Colonic mucosa (tissue), 4 donors: ENCODE results near the gene SLIT3. TPM values are rescaled to one million over a fixed set of nuclear protein-coding genes. Genes with fewer than 3 reads are reported as not detected.

ENCODE experiments used
- DNase-seq: peaks from one replicate; pipeline ENCODE4 v3.0.0-alpha.2; 2020
- H3K27ac ChIP-seq: fragments of 200-600 bp; one replicate; pipeline ENCODE4 v1.8.0; 2021
- H3K27me3 ChIP-seq: fragments of 200-600 bp; one replicate; pipeline ENCODE4 v1.8.0; 2021
- H3K36me3 ChIP-seq: fragments of 200-600 bp; one replicate; pipeline ENCODE4 v1.8.0; 2021
- H3K4me1 ChIP-seq: fragments of 200-600 bp; one replicate; pipeline ENCODE4 v1.8.0; 2021; ENCODE audit warnings: mild to moderate bottlenecking
- H3K4me3 ChIP-seq: fragments of 200-600 bp; one replicate; pipeline ENCODE4 v1.8.0; 2021
- H3K9ac ChIP-seq, 2 donors: one replicate each; pipeline ENCODE4 v1.7.0; 2013; ENCODE audit warnings: control low read depth in 2 of 2, low read depth in 2 of 2, low read length in 2 of 2
- H3K9me3 ChIP-seq: fragments of 200-600 bp; one replicate; pipeline ENCODE4 v1.8.0; 2021
- CTCF ChIP-seq: fragments of 200-600 bp; IDR thresholded peaks from one replicate; pipeline ENCODE4 v1.8.0; 2022; ENCODE audit warnings: antibody characterized with exemption, mild to moderate bottlenecking
- intact Hi-C: fragments of 100-400 bp; cut with DNase I; formaldehyde crosslinking; loops from one replicate; pipeline ENCODE4 v1.14.1; 2022
- total RNA-seq, 2 donors: library from RNA; stranded (reverse); fragmentation: NEBNext Ultra II Directional in 1 of 2; extraction: Animal tissue kit (Norgen Biotek cat#: 25700) in 1 of 2; gene quantifications; one replicate each; pipeline ENCODE4 v1.2.1, GENCODE V29; 2021
- donor health status: healthy.
- donor health status: DM: no; HTN: no; CAD: no.
- donor health status: DM: no; HTN: no; CAD: no.

The SLIT3 gene
- total RNA-seq, 2 donors from 2014 or later: 3.4 to 7.6 TPM

DNA sequence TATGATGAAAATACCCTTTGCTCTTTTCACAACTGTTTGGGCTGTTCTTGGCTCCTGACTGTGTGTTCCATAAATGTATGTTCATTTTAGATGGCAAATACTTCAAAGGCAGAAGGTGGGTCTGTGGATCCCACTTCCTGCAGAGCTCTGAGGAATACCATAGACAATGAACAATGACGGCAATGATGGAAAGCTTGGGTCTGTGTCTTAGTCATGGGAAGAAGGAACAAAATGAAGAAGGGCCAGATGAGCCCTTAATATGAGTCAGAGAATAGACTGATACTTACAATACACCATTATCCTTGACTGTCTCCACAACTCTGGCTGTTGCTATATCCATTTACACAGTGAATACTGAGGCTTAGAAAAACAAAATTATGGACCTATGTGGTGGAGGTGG, 126.0 kb downstream of the SLIT3 start:
- TF ChIP-seq CTCF: no peak
- intact Hi-C loops: no loop called here
- no peak overlapping the region for H3K9ac ChIP-seq
- no peak for DNase-seq
- H3K4me3 ChIP-seq: no peak overlapping the region
- H3K27ac ChIP-seq: no peak overlapping the region
- H3K9me3 ChIP-seq: no peaks in the 10 kb centered on the region
- H3K27me3 ChIP-seq: no peaks in the 10 kb centered on the region
- no peaks in the 10 kb centered on the region for H3K36me3 ChIP-seq
- no peaks in the 10 kb centered on the region for H3K4me1 ChIP-seq

GRCh38 chr5:169173372-169173771, 127.6 kb downstream of the SLIT3 start:
- intact Hi-C loops: no loop called here
- no peaks in the 10 kb centered on the region for H3K9me3 ChIP-seq
- no peaks in the 10 kb centered on the region for H3K4me1 ChIP-seq
- no peaks in the 10 kb centered on the region for H3K36me3 ChIP-seq
- H3K27me3 ChIP-seq: no peaks in the 10 kb centered on the region
- no peak overlapping the region for H3K4me3 ChIP-seq
- TF ChIP-seq CTCF: no peak
- no peak for DNase-seq
- no peak overlapping the region for H3K9ac ChIP-seq
- H3K27ac ChIP-seq: no peak overlapping the region

- no peak for TF ChIP-seq CTCF
- Histone ChIP-seq H3K36me3 (no peaks in the 10 kb centered on the region), H3K4me3 (no peak overlapping the region), H3K9ac (no peak overlapping the region), H3K27me3 (no peaks in the 10 kb centered on the region), H3K27ac (no peak overlapping the region), H3K4me1 (no peaks in the 10 kb centered on the region), H3K9me3 (no peaks in the 10 kb centered on the region)
- no peak for DNase-seq
- intact Hi-C loops: no loop called here
Observed at GRCh38 chr5:169171515-169171914, 129.4 kb downstream of the SLIT3 start.

GRCh38 chr5:169169783-169170182, 131.2 kb downstream of the SLIT3 start:
- Histone ChIP-seq H3K27me3 (no peaks in the 10 kb centered on the region), H3K4me3 (no peak overlapping the region), H3K9ac (no peak overlapping the region), H3K36me3 (no peaks in the 10 kb centered on the region), H3K9me3 (no peaks in the 10 kb centered on the region), H3K27ac (no peak overlapping the region), H3K4me1 (no peaks in the 10 kb centered on the region)
- DNase-seq: no peak
- intact Hi-C loops: no loop called here
- TF ChIP-seq CTCF: no peak

- Histone ChIP-seq H3K27ac (no peak overlapping the region), H3K4me3 (no peak overlapping the region), H3K36me3 (no peaks in the 10 kb centered on the region), H3K27me3 (no peaks in the 10 kb centered on the region), H3K4me1 (no peaks in the 10 kb centered on the region), H3K9me3 (no peaks in the 10 kb centered on the region), H3K9ac (no peak overlapping the region)
- TF ChIP-seq CTCF: no peak
- no peak for DNase-seq
- intact Hi-C loops: no loop called here
Observed at GRCh38 chr5:169168280-169168679, 132.7 kb downstream of the SLIT3 start.

DNA sequence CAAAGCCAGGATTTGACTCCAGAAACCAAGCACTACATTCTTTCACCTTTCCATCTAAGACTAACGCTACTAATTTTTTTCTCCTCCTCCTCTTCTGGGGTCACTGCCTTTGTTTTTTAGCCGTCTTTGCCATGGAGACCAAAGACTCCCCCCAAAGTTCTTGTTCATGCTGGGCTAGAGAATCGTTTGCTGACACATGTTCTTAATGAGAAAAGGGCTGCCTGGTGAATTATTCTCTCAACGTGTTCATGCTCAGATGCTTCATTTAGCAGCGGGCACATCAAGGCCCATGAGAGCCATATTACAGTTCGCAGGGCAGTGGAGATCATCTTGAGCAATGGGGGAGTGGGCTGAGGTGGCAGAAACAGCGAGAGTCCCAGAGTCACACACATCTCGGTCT, 134.9 kb downstream of the SLIT3 start:
- intact Hi-C loops: no loop called here
- TF ChIP-seq CTCF: no peak
- no peak overlapping the region for H3K27ac ChIP-seq
- H3K4me1 ChIP-seq: no peaks in the 10 kb centered on the region
- DNase-seq: no peak
- no peaks in the 10 kb centered on the region for H3K9me3 ChIP-seq
- no peaks in the 10 kb centered on the region for H3K27me3 ChIP-seq
- H3K4me3 ChIP-seq: no peak overlapping the region
- H3K9ac ChIP-seq: no peak overlapping the region
- H3K36me3 ChIP-seq: no peaks in the 10 kb centered on the region
